Measurements from ENCODE around the gene MYL6. TPM values are rescaled to one million over a fixed set of nuclear protein-coding genes. Genes with fewer than 3 reads are reported as not detected.

Gene MYL6
- total RNA-seq, 2 experiments from 2014 or later, result 841 to 868 TPM

GRCh38 chr12:56197921-56198635, 39.9 kb downstream of the MYL6 start:
- DNase-seq, result no peak
- Mint-ChIP-seq H3K27ac (no peak overlapping the region), H3K4me3 (no peak overlapping the region), H3K4me1 (ENCODE audit: low read depth) (peaks cover 6% of the 10 kb centered on the region), H3K9me3 (no peaks in the 10 kb centered on the region), H3K36me3 (ENCODE audit: low read depth) (no peaks in the 10 kb centered on the region), H3K27me3 (ENCODE audit: low read depth) (no peaks in the 10 kb centered on the region)
- intact Hi-C loops (cut with micrococcal nuclease), result no loop called here
- CTCF ChIA-PET, result interaction anchor here (0.6 to 3.0 kb wide), 2 partner anchors 8 to 68 kb away, joined by 3 to 17 read pairs; no protein-coding TSS in a partner anchor

- Mint-ChIP-seq H3K4me1 (ENCODE audit: low read depth) (peaks cover 2% of the 10 kb centered on the region), H3K9me3 (no peaks in the 10 kb centered on the region), H3K27me3 (ENCODE audit: low read depth) (no peaks in the 10 kb centered on the region), H3K27ac (no peak overlapping the region), H3K4me3 (no peak overlapping the region), H3K36me3 (ENCODE audit: low read depth) (no peaks in the 10 kb centered on the region)
- DNase-seq, result no peak
- intact Hi-C loops (cut with micrococcal nuclease), result no loop called here
- CTCF ChIA-PET, result no interaction called here
Observed at GRCh38 chr12:56198836-56199235, 40.7 kb downstream of the MYL6 start.

- Mint-ChIP-seq H3K27ac (no peak overlapping the region), H3K4me3 (no peak overlapping the region), H3K36me3 (ENCODE audit: low read depth) (peaks cover 7% of the 10 kb centered on the region), H3K27me3 (ENCODE audit: low read depth) (no peaks in the 10 kb centered on the region), H3K4me1 (ENCODE audit: low read depth) (peaks cover 2% of the 10 kb centered on the region), H3K9me3 (no peaks in the 10 kb centered on the region)
- intact Hi-C loops (cut with micrococcal nuclease), result no loop called here
- no peak for DNase-seq
- CTCF ChIA-PET, result interaction anchor here (0.6 to 1.7 kb wide), 2 partner anchors 13 to 19 kb away, joined by 3 to 10 read pairs; partner anchors contain the start of genes RNF41 and SMARCC2
Observed at GRCh38 chr12:56202366-56202765, 44.2 kb downstream of the MYL6 start.

- Mint-ChIP-seq H3K9me3 (no peaks in the 10 kb centered on the region), H3K4me1 (ENCODE audit: low read depth) (peaks cover 2% of the 10 kb centered on the region), H3K36me3 (ENCODE audit: low read depth) (peaks cover 8% of the 10 kb centered on the region), H3K4me3 (no peak overlapping the region), H3K27ac (no peak overlapping the region), H3K27me3 (ENCODE audit: low read depth) (no peaks in the 10 kb centered on the region)
- intact Hi-C loops (cut with micrococcal nuclease), result no loop called here
- CTCF ChIA-PET, result interaction anchor here (4.3 kb wide), 1 partner anchor 10 kb away, joined by 17 read pairs; no protein-coding TSS in a partner anchor
- DNase-seq, result no peak
Observed at GRCh38 chr12:56202838-56203237, 44.7 kb downstream of the MYL6 start.

- Mint-ChIP-seq H3K4me3 (no peak overlapping the region), H3K9me3 (no peaks in the 10 kb centered on the region), H3K27ac (no peak overlapping the region), H3K36me3 (ENCODE audit: low read depth) (peaks cover 11% of the 10 kb centered on the region), H3K27me3 (ENCODE audit: low read depth) (no peaks in the 10 kb centered on the region), H3K4me1 (ENCODE audit: low read depth) (peaks cover 2% of the 10 kb centered on the region)
- intact Hi-C loops (cut with micrococcal nuclease), result no loop called here
- DNase-seq, result no peak
- CTCF ChIA-PET, result interaction anchor here (0.7 to 5.2 kb wide), 4 partner anchors 8 to 84 kb away, joined by 3 to 40 read pairs (median 17); partner anchors contain the start of gene RNF41
Observed at GRCh38 chr12:56204275-56204674, 46.1 kb downstream of the MYL6 start.

- H3K27ac Mint-ChIP-seq, result no peak overlapping the region
- no peak overlapping the region for H3K4me3 Mint-ChIP-seq
- H3K9me3 Mint-ChIP-seq, result no peaks in the 10 kb centered on the region
- no peak for DNase-seq
- H3K27me3 Mint-ChIP-seq (ENCODE audit: low read depth), result no peaks in the 10 kb centered on the region
- H3K4me1 Mint-ChIP-seq (ENCODE audit: low read depth), result peaks cover 2% of the 10 kb centered on the region
- intact Hi-C loops (cut with micrococcal nuclease), result no loop called here
- CTCF ChIA-PET, result interaction anchor here (1.1 to 5.2 kb wide), 9 partner anchors 9 to 259 kb away, joined by 3 to 40 read pairs (median 8); partner anchors contain the start of genes RNF41 and SMARCC2
- H3K36me3 Mint-ChIP-seq (ENCODE audit: low read depth), result peaks cover 15% of the 10 kb centered on the region
Observed at GRCh38 chr12:56205445-56205844, 47.3 kb downstream of the MYL6 start.

GRCh38 chr12:56206452-56207166, 48.5 kb downstream of the MYL6 start:
- peaks cover 2% of the 10 kb centered on the region for H3K4me1 Mint-ChIP-seq (ENCODE audit: low read depth)
- peaks cover 19% of the 10 kb centered on the region for H3K36me3 Mint-ChIP-seq (ENCODE audit: low read depth)
- no peaks in the 10 kb centered on the region for H3K9me3 Mint-ChIP-seq
- peak; percentile 67 for DNase-seq
- no peaks in the 10 kb centered on the region for H3K27me3 Mint-ChIP-seq (ENCODE audit: low read depth)
- H3K27ac Mint-ChIP-seq, result no peak overlapping the region
- intact Hi-C loops (cut with micrococcal nuclease), result loop anchor here (1.0 to 2.0 kb wide), 3 partner anchors 18 to 258 kb away; partner anchors contain the start of genes ANKRD52 and NABP2
- no peak overlapping the region for H3K4me3 Mint-ChIP-seq
- CTCF ChIA-PET, result interaction anchor here (0.6 to 5.2 kb wide), 12 partner anchors 10 to 256 kb away, joined by 3 to 40 read pairs (median 6); partner anchors contain the start of genes ANKRD52, COQ10A, RNF41 and SMARCC2

GRCh38 chr12:56208006-56208405, 49.8 kb downstream of the MYL6 start:
- Mint-ChIP-seq H3K36me3 (ENCODE audit: low read depth) (peaks cover 23% of the 10 kb centered on the region), H3K9me3 (no peaks in the 10 kb centered on the region), H3K27me3 (ENCODE audit: low read depth) (no peaks in the 10 kb centered on the region), H3K27ac (no peak overlapping the region), H3K4me3 (no peak overlapping the region), H3K4me1 (ENCODE audit: low read depth) (peaks cover 4% of the 10 kb centered on the region)
- CTCF ChIA-PET, result interaction anchor here (0.6 to 5.2 kb wide), 5 partner anchors 11 to 145 kb away, joined by 3 to 40 read pairs (median 9); partner anchors contain the start of genes ANKRD52 and RNF41
- intact Hi-C loops (cut with micrococcal nuclease), result no loop called here
- no peak for DNase-seq

Other genes starting within 250 kb of the MYL6 start
- gene PYM1, start 230.5 kb upstream of the MYL6 start, total RNA-seq, result 10 to 100 TPM; 18.8 to 19.3 TPM
- gene DGKA, start 227.2 kb upstream of the MYL6 start, total RNA-seq, result 100 to 1,000 TPM; 285 to 331 TPM
- 1 to 10 TPM; 1.2 to 1.5 TPM for gene PMEL, start 192.3 kb upstream of the MYL6 start, total RNA-seq
- gene CDK2, start 191.5 kb upstream of the MYL6 start, total RNA-seq, result 100 to 1,000 TPM; 121 to 126 TPM
- gene RAB5B, start 184.3 kb upstream of the MYL6 start, total RNA-seq, result 10 to 100 TPM; 33.2 to 35.7 TPM
- 1 to 10 TPM; 1.7 to 2.2 TPM for gene SUOX, start 161.1 kb upstream of the MYL6 start, total RNA-seq
- 1 to 10 TPM; 7.5 to 8.2 TPM for gene IKZF4, start 137.3 kb upstream of the MYL6 start, total RNA-seq
- 10 to 100 TPM; 31.0 to 37.3 TPM for gene RPS26, start 116.4 kb upstream of the MYL6 start, total RNA-seq
- gene ERBB3, start 78.2 kb upstream of the MYL6 start, total RNA-seq, result 1 to 10 TPM; 1.0 to 1.9 TPM
- gene PA2G4, start 53.8 kb upstream of the MYL6 start, total RNA-seq, result 100 to 1,000 TPM; 398 to 411 TPM
- gene RPL41, start 41.7 kb upstream of the MYL6 start, total RNA-seq, result 1,000 to 10,000 TPM; 5,971 to 6,299 TPM
- gene ZC3H10, start 40.1 kb upstream of the MYL6 start, total RNA-seq, result 1 to 10 TPM; 6.4 to 6.6 TPM
- gene ESYT1, start 30.1 kb upstream of the MYL6 start, total RNA-seq, result 10 to 100 TPM; 87.4 to 88.9 TPM
- 10 to 100 TPM; 49.2 to 57.5 TPM for gene MYL6B, start 5.8 kb upstream of the MYL6 start, total RNA-seq
- 10 to 100 TPM; 75.8 to 79.0 TPM for gene SMARCC2, start 31.1 kb downstream of the MYL6 start, total RNA-seq
- gene RNF41, start 63.6 kb downstream of the MYL6 start, total RNA-seq, result 10 to 100 TPM; 26.0 TPM
- gene NABP2, start 66.0 kb downstream of the MYL6 start, total RNA-seq, result 10 to 100 TPM; 57.4 to 59.0 TPM
- gene SLC39A5, start 71.7 kb downstream of the MYL6 start, total RNA-seq, result 1 to 10 TPM in 1 of 2 experiments, under 1 TPM in 1; 0.98 to 1.8 TPM
- 10 to 100 TPM; 23.6 to 25.6 TPM for gene ANKRD52, start 100.0 kb downstream of the MYL6 start, total RNA-seq
- 1 to 10 TPM; 3.5 to 6.1 TPM for gene COQ10A, start 108.6 kb downstream of the MYL6 start, total RNA-seq
- 100 to 1,000 TPM; 330 to 336 TPM for gene CS, start 142.0 kb downstream of the MYL6 start, total RNA-seq
- gene CNPY2, start 157.6 kb downstream of the MYL6 start, total RNA-seq, result 10 to 100 TPM; 47.5 to 57.3 TPM
- 10 to 100 TPM; 82.7 to 85.4 TPM for gene PAN2, start 175.6 kb downstream of the MYL6 start, total RNA-seq
- gene IL23A, start 180.5 kb downstream of the MYL6 start, total RNA-seq, result 10 to 100 TPM in 1 of 2 experiments, 1 to 10 TPM in 1; 9.0 to 12.6 TPM
- gene STAT2, start 201.7 kb downstream of the MYL6 start, total RNA-seq, result 100 to 1,000 TPM; 109 to 119 TPM
- gene APOF, start 204.5 kb downstream of the MYL6 start, total RNA-seq, result not detected

Measured in activated naive CD4-positive, alpha-beta T cell treated with anti-CD3 and anti-CD28 coated beads for 36 hours (primary cell).